ENCODE data around the gene MYO1A.
"Not testable (repeated sequence)": the region's sequence is repeated elsewhere in the genome, so short reads cannot be mapped to it uniquely, and the experiment has no call there.

Gene MYO1A

DNA sequence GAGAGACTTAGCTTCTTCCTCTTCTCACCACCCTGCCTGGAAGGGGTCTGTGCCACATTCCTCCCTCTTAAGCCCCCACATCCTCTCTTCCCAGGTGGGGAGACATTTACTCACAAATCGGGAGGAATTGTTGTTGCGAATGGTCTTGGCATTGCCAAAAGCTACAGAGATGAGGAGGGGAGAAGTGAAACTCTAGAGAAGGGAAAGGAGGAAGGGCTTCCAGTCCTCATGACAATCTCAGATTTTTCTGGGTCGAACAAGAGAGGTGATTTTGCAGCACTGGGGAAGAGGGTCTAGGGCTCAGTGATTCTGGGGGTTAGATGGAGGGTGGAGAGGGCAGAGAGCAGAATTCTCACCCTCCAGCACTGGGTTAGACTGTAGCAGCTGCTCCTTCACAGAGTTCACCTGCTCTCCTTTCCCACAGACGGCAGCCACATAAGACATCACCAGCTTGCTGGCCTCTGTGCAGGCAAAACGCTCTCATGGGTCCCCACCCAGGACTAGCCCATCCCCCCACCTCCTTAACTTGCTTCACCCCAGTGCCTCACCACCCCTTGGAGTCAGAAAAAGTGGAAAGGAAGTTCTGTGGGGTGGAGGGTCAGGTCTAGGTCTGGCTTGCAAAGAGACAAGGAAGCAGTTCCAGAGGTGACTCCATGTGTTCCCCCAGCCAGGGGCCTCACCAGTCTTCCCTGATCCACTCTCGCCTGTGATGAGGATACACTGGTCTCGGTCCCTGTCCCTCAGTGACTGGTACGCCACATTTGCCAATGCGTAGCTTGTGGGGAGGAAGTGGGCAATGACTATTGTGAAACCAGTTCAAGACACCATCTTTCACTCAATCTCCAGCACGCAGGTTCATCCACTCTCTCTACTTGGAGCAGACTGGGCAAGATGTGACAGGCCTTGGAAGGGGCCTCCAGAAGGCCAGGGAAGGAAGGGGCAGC is 2.7 kb downstream of the MYO1A start:
- DNase-seq (ENCODE audit: low read depth), result no peak

DNA sequence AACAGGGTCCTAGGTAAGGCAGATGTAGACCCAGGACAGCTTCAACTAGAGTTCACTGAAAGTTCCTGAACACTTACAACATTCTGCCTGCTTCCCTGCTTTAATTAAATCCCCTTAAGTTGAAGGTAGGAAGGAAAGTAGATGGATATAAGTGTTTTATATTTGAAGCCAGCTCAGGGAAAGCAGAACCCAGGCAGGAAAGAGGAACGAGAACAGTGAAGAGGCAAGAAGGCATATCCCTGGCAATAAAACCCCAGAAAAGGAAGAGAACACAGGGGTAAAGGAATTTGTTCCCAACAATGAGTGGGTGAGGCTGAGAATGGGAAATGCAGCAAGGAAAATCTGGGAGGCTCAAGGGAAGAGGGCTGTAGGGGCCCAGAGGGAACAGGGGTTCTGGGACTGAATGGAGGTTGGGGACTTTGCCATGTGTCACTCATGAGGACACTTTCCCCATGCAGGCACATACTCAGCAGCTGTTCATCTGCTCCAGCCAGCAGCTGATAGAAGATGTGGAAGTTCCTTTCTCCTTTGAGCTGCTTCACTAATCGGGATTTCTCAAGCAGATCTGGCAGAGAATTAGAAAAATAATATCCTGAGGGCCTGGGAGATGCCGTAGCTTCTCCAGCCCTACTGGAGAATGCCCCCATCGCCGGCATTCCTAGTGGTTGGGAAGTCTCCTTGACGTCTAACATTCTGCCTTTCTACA is 3.7 kb downstream of the MYO1A start:
- no peak for DNase-seq (ENCODE audit: low read depth)

- no peak for DNase-seq (ENCODE audit: low read depth)
Observed at GRCh38 chr12:57044889-57045288, 5.0 kb downstream of the MYO1A start.

GRCh38 chr12:57044468-57044867 is 5.5 kb downstream of the MYO1A start:
- DNase-seq (ENCODE audit: low read depth), result no peak

GRCh38 chr12:57042695-57043094 is 7.2 kb downstream of the MYO1A start:
- no peak for DNase-seq (ENCODE audit: low read depth)

- no peak for DNase-seq (ENCODE audit: low read depth)
Observed at GRCh38 chr12:57040750-57041149, 9.2 kb downstream of the MYO1A start.

- no peak for DNase-seq (ENCODE audit: low read depth)
Observed at GRCh38 chr12:57040211-57040610, 9.7 kb downstream of the MYO1A start.

GRCh38 chr12:57039016-57039798 is 10.7 kb downstream of the MYO1A start:
- DNase-seq (ENCODE audit: low read depth), result no peak

GRCh38 chr12:57037264-57037663 is 12.7 kb downstream of the MYO1A start:
- no peak for DNase-seq (ENCODE audit: low read depth)

- no peak for DNase-seq (ENCODE audit: low read depth)
Observed at GRCh38 chr12:57033431-57033830, 16.5 kb downstream of the MYO1A start.

- no peak for DNase-seq (ENCODE audit: low read depth)
Observed at GRCh38 chr12:57031789-57032188, 18.1 kb downstream of the MYO1A start.

- no peak for DNase-seq (ENCODE audit: low read depth)
Observed at GRCh38 chr12:57031138-57031725, 18.7 kb downstream of the MYO1A start.

GRCh38 chr12:57029457-57029856 is 20.5 kb downstream of the MYO1A start:
- DNase-seq (ENCODE audit: low read depth), result no peak

DNA sequence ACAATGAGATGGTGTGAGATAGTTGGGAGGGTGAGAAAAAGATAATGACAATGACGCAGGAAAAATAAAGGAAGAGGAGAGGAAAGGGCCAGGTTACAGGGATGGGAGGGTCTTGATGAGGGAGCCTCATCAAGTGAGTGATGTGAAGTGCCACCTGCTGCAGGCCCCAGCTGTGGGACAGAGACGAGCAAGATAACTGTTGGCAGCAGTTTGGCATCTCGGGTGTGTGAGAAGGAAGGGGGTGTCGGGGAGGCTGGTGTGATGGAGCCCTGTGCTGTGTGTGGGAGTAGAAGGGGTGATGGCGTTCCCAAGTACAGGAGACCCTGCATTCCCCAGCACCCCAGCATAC is 22.1 kb downstream of the MYO1A start:
- DNase-seq (ENCODE audit: low read depth), result no peak

DNA sequence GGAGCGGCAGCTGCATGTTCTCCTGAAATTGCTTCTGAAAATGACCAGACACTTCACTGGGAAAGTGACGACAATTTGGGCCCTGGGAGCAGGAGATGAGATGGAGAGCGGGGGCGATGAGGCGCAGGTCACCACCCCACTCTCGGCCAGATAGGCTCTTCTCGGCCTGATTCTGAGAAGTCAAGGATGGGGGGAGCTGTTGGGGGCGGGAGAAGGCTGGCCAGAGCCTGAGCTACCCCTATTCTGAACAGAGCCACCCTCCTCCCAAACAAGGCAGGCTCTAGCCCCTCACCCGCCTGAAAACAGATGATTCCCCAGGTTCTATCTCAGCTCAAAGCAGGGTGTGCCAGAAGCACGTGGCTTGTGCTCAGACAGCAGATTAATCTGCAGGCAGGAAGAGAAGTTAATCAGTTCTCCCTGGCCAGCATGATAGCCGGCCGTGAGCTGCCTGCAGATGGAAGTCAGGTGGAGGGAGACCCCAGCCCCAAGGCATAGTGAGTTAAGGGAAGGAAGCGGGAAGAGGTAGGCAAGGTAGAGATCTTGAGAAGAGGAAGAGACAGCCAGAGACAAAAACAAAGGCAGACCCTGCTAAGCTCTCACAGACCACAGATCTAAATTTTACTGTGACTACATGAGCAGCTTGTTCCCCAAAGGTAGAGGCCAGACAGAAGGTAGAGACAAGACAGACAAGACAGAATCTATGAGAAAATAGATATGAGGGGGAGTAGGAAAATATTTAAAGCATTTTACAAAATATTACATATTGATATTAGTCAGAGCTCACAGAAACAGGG is 22.7 kb downstream of the MYO1A start:
- no peak for DNase-seq (ENCODE audit: low read depth)

DNA sequence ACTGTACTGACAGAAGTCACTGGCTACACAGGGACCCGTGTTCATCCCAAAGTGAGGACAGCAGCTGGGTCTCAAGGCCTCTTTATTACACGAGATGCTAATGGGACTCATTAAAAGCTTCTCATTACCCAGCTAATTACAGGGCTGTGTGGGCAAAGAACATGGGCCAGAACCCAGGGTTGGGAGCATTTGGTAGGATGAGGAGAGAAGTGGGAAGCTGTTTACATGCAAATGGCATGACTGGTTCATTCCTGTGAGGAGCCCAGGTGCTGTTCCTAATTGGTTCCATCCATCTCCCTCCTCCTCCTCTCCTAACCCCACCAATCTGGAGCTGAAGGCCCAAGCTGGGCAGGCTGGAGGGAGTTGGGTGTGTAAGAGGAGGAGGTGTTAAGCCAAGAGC is 24.7 kb downstream of the MYO1A start:
- no peak for DNase-seq (ENCODE audit: low read depth)

DNA sequence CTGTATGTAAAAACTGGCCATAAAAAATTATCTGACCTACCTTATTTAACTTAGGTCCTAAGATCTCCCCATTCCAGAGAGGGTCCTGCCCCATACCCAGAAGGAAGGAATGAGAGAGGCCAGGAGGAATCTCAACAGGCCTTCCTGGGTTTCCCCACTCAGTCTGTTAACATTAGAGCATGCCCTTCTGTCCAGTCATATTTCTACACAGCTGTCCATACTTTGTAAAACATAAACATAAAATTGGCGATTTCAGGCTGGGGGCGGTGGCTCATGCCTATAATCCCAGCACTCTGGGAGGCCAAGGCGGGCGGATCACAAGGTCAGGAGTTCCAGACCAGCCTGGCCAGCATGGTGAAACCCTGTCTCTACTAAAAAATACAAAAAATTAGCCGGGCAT is 27.6 kb downstream of the MYO1A start:
- not testable (repeated sequence) for DNase-seq (ENCODE audit: low read depth)

- no peak for DNase-seq (ENCODE audit: low read depth)
Observed at GRCh38 chr12:57019983-57020719, 29.8 kb downstream of the MYO1A start.

GRCh38 chr12:57018906-57019305 is 31.0 kb downstream of the MYO1A start:
- DNase-seq (ENCODE audit: low read depth), result no peak

- DNase-seq (ENCODE audit: low read depth), result not testable (repeated sequence)
Observed at GRCh38 chr12:57018353-57018752, 31.6 kb downstream of the MYO1A start.

DNA sequence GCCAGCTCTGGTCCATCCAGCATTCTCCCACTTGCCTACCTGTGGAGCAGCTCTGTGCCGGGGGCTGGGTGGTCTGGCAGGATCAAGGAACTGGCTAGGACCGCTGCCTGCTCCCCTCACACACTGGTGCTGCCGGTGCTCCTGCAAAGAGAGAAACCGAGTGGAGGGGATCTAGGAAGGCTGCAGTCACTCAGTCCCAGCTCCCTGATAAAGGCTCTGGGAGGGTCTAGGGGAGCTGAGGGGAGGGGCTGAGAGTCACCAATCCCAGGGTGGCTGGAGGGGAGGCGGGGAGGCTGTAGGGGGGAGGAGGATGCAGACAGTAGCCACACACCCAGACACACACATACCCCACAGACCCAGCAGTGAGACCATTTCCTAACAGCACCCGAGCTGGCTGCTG is 33.6 kb downstream of the MYO1A start, which contains the start of gene TAC3:
TAC3 (minus strand) TSS at position 182 of the 400 bp plus-strand sequence. CDS start 732 bp downstream, outside the sequence.
- no peak for DNase-seq (ENCODE audit: low read depth)
